Endothelial cell of umbilical vein (primary cell): ENCODE data around the gene TEKTIP1. TPM values are rescaled to one million over a fixed set of nuclear protein-coding genes. Genes with fewer than 3 reads are reported as not detected.

Source experiments
- Bru-seq: library from RNA; stranded (reverse); fragments of 400-500 nt; gene quantifications from one replicate; lab custom pipeline; 2021; lab: Mats Ljungman, UMichigan
- BruChase-seq, 2 experiments: library from RNA; stranded (reverse); fragments of 400-500 nt; gene quantifications; one replicate each; lab custom pipeline; 2021; lab: Mats Ljungman, UMichigan
- BruUV-seq: library from RNA; stranded (reverse); fragments of 400-500 nt; replicated peaks from 2 replicates; lab custom pipeline; 2021; lab: Mats Ljungman, UMichigan
- CTCF ChIA-PET: fragments of 300-600, 350-600 bp; sonication (Branson Sonifier 250); formaldehyde crosslinking; loops from one replicate; lab custom pipeline; 2021; ENCODE audit warnings: antibody characterized with exemption, inconsistent platforms; lab: Charles Lee
- POLR2A ChIA-PET: fragments of 300-600, 350-600 bp; sonication (Branson Sonifier 250); formaldehyde crosslinking; loops from one replicate; lab custom pipeline; 2021; ENCODE audit warnings: antibody characterized with exemption, inconsistent platforms; lab: Charles Lee
- DNase-seq: peaks from one replicate; pipeline ENCODE4 v3.0.0-alpha.2; 2011; ENCODE audit warnings: low read depth, low spot score
- FAIRE-seq: peaks from 2 replicates; lab custom pipeline; 2011; peaks lifted over from hg19 to GRCh38; lab: Jason Lieb, UNC
- H2AFZ ChIP-seq: 2 replicates; pipeline ENCODE4 v1.6.0; 2012; ENCODE audit warnings: low read depth, low read length, control low read depth, inconsistent platforms
- H3K27ac ChIP-seq: 2 replicates; pipeline ENCODE4 v1.5.1; 2011; ENCODE audit warnings: low read depth, mild to moderate bottlenecking, control low read depth, low read length, moderate library complexity; ENCODE audit not compliant: insufficient read depth
- H3K27me3 ChIP-seq, 2 experiments: 2 replicates each; pipeline versions ENCODE4 v1.6.0 to v1.6.1; 2011; ENCODE audit warnings: low read length in 2 of 2, mixed read lengths in 1 of 2; ENCODE audit not compliant: control insufficient read depth in 2 of 2, insufficient read depth in 2 of 2
- H3K36me3 ChIP-seq, 2 experiments: 2 replicates in 1 of 2; 3 replicates in 1 of 2; pipeline ENCODE4 v1.5.1; 2011; ENCODE audit warnings: low read length in 2 of 2, mild to moderate bottlenecking in 1 of 2, moderate library complexity in 1 of 2; ENCODE audit not compliant: control insufficient read depth in 2 of 2, insufficient read depth in 2 of 2; ENCODE audit errors: extremely low read depth in 1 of 2
- H3K4me1 ChIP-seq: 3 replicates; pipeline ENCODE4 v1.5.1; 2011; ENCODE audit warnings: mild to moderate bottlenecking, low read length; ENCODE audit not compliant: control insufficient read depth, insufficient read depth; ENCODE audit errors: extremely low read depth
- H3K4me2 ChIP-seq: 2 replicates; pipeline ENCODE4 v1.6.1; 2011; ENCODE audit warnings: low read length, control low read depth, mixed read lengths; ENCODE audit not compliant: insufficient read depth
- H3K4me3 ChIP-seq, 3 experiments: fragments of 200-600 bp in 1 of 3; sonication (generic), shearing (Covaris generic) in 1 of 3; replicated peaks in 1 of 3; 2 replicates each; pipeline ENCODE4 v1.5.1; 2011 to 2016; ENCODE audit warnings: control low read depth in 3 of 3, low read length in 3 of 3, mild to moderate bottlenecking in 2 of 3, inconsistent platforms in 1 of 3, low read depth in 1 of 3, moderate library complexity in 1 of 3; ENCODE audit not compliant: insufficient read depth in 1 of 3
- H3K79me2 ChIP-seq: 2 replicates; pipeline ENCODE4 v1.6.0; 2012; ENCODE audit warnings: low read length, inconsistent platforms; ENCODE audit not compliant: control insufficient read depth, insufficient read depth
- H3K9ac ChIP-seq: replicated peaks from 2 replicates; pipeline ENCODE3; 2011; ENCODE audit warnings: low read length, control low read depth; ENCODE audit not compliant: insufficient read depth; ENCODE audit errors: extremely low read depth
- H3K9me1 ChIP-seq: replicated peaks from 3 replicates; pipeline ENCODE4 v1.6.0; 2011; ENCODE audit warnings: mild to moderate bottlenecking, low read length; ENCODE audit not compliant: control insufficient read depth, insufficient read depth; ENCODE audit errors: extremely low read depth
- H3K9me3 ChIP-seq: replicated peaks from 2 replicates; pipeline ENCODE4 v1.5.1; 2012; ENCODE audit warnings: low read length, inconsistent platforms; ENCODE audit not compliant: control insufficient read depth, insufficient read depth
- H4K20me1 ChIP-seq: replicated peaks from 2 replicates; pipeline ENCODE3; 2011; ENCODE audit warnings: mild to moderate bottlenecking, low read length; ENCODE audit not compliant: control insufficient read depth, insufficient read depth; ENCODE audit errors: extremely low read depth
- FOS ChIP-seq: IDR thresholded peaks from 2 replicates; pipeline ENCODE4 v1.6.1; 2011; ENCODE audit warnings: mild to moderate bottlenecking, low read length, moderate library complexity, borderline replicate concordance; ENCODE audit not compliant: insufficient read depth
- GATA2 ChIP-seq: IDR thresholded peaks from 2 replicates; pipeline ENCODE4 v1.7.0; 2011; ENCODE audit warnings: low read depth, mild to moderate bottlenecking, moderate library complexity, mixed read lengths, low read length; ENCODE audit not compliant: insufficient read length, insufficient read depth
- MAX ChIP-seq: IDR thresholded peaks from 2 replicates; pipeline ENCODE4 v1.6.1; 2011; ENCODE audit not compliant: insufficient read depth, insufficient read length
- dilution Hi-C: fragments of 300-500 bp; cut with MboI; formaldehyde crosslinking; loops from one replicate; pipeline ENCODE4 v1.15.0; 2019; ENCODE audit warnings: low sequenced_read_pairs; ENCODE audit not compliant: extremely low pct_ligation_motif_present
- intact Hi-C: fragments of 100-400 bp; cut with micrococcal nuclease; formaldehyde crosslinking; loops from one replicate; pipeline ENCODE4 v1.10.0; 2022
- long read RNA-seq: library from polyadenylated mRNA; stranded (forward); transcript quantifications from one replicate; pipeline ENCODE4 v2.0.0, GENCODE V29; 2021
- polyA minus RNA-seq, 3 experiments: library from RNA; depleted of rRNA, polyadenylated mRNA; stranded (reverse); fragments of >200 nt; gene quantifications; 1 replicate in 1 of 3; 2 replicates in 2 of 3; pipeline ENCODE4 v1.2.3, GENCODE V29; 2011
- polyA plus RNA-seq, 4 experiments: library from polyadenylated mRNA; depleted of rRNA in 3 of 4; stranded (reverse) in 3 of 4; unstranded in 1 of 4; fragments of >200 nt; gene quantifications; 2 replicates each; pipeline versions ENCODE4 v1.2.1 to v1.2.3, GENCODE V29; 2011 to 2012; ENCODE audit warnings: missing spikeins in 1 of 4
- total RNA-seq: library from RNA; stranded (reverse); gene quantifications from 2 replicates; pipeline ENCODE4 v1.2.3, GENCODE V29; 2021
- TF ChIP-seq, protein P1 (sequence below), 2 donors: IDR thresholded peaks; 1 replicate in 1 of 2; 2 replicates in 1 of 2; pipeline ENCODE4 v1.5.1; 2011; ENCODE audit warnings: low read length in 2 of 2, mild to moderate bottlenecking in 2 of 2, moderate library complexity in 2 of 2, control low read depth in 1 of 2, inconsistent platforms in 1 of 2, low read depth in 1 of 2; ENCODE audit not compliant: insufficient read depth in 1 of 2; ENCODE audit errors: extremely low read depth in 1 of 2

Gene TEKTIP1
- total RNA-seq = 0.53 and 0.73 TPM in 2 replicates
- not detected in 2 replicates for polyA plus RNA-seq
- polyA plus RNA-seq (2011; cell fraction: cytosol; rRNA removed) = not detected in 2 replicates
- not detected in 2 replicates for polyA plus RNA-seq (2011; cell fraction: nucleus; rRNA removed)
- polyA plus RNA-seq (2012) = 0.83 TPM in 1 of 2 replicates, not detected in the other
- polyA minus RNA-seq = not detected in 2 replicates
- not detected for polyA minus RNA-seq (2011; cell fraction: cytosol; rRNA and poly(A)+ RNA removed)
- not detected in 2 replicates for polyA minus RNA-seq (2011; cell fraction: nucleus; rRNA and poly(A)+ RNA removed)
- Bru-seq, nascent RNA = percentile 30 among the genes with signal in this experiment
- percentile 52 among the genes with signal in this experiment for BruChase-seq, experiment 1, labeled RNA remaining after a 6-hour chase
- percentile 43 among the genes with signal in this experiment for BruChase-seq, experiment 2, labeled RNA remaining after a 2-hour chase
- long read RNA-seq = 0 reads

DNA sequence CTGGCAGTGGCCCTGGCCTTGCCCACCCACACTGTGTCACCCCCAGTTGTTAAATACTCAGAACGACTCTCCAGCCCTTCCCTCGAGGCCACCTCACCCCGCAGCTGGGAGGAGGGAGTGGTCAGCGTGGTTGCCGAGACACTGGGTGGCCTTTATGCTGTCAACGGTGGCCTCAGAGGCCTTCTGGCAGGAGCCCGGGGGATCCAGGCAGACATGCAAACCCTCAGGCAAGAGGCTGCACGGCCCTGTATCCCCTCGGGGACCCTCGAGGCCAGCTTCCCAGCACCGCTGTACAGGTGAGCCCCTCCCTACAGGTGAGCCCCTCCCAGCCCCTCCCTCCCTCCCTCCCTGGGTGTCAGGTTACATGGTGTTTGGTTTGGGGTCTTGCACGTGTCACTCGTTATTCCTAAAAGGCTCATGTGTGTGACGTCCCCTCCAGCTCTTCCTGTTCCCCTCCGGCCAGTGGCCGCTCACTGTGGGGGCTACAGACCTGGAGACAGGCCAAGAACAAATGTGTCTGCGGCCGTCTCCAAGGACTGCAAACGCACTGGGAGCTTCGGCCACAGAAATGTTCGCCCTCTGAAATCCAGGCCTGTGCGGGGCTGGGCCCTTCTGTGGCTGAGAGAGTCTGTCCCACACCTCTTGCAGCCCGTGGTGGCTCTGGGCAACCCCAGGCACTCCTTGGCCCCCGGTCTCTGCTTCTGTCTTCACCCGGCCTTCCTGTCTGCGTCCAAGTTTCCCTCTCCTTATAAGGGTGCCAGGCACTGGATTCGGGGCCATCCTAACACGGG, at the start of gene TEKTIP1:
TEKTIP1 (plus strand) TSS at position 210 of the 791 bp plus-strand sequence; CDS start at position 214, 4 bp downstream.
- H3K9me1 ChIP-seq = no peaks in the 10 kb centered on the region
- no peak within 1 kb of the TSS for H3K4me3 ChIP-seq
- DNase-seq (no peak), FAIRE-seq (no peak)
- POLR2A ChIA-PET = no interaction called here
- H2AFZ ChIP-seq = no peak within 1 kb of the TSS
- no peaks in the 10 kb centered on the region for H3K9me3 ChIP-seq
- H4K20me1 ChIP-seq = no peaks in the 10 kb centered on the region
- H3K27me3 ChIP-seq = no peaks in the 10 kb centered on the region
- H3K4me1 ChIP-seq = no peaks in the 10 kb centered on the region
- TF ChIP-seq MAX (no peak), FOS (no peak), GATA2 (no peak)
- TF ChIP-seq, protein P1, sequence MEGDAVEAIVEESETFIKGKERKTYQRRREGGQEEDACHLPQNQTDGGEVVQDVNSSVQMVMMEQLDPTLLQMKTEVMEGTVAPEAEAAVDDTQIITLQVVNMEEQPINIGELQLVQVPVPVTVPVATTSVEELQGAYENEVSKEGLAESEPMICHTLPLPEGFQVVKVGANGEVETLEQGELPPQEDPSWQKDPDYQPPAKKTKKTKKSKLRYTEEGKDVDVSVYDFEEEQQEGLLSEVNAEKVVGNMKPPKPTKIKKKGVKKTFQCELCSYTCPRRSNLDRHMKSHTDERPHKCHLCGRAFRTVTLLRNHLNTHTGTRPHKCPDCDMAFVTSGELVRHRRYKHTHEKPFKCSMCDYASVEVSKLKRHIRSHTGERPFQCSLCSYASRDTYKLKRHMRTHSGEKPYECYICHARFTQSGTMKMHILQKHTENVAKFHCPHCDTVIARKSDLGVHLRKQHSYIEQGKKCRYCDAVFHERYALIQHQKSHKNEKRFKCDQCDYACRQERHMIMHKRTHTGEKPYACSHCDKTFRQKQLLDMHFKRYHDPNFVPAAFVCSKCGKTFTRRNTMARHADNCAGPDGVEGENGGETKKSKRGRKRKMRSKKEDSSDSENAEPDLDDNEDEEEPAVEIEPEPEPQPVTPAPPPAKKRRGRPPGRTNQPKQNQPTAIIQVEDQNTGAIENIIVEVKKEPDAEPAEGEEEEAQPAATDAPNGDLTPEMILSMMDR (IDR thresholded peaks at IDR 0.05; ENCODE audit: extremely low read depth in 1 of 2, insufficient read depth in 1 of 2, low read depth in 1 of 2, low read length in 2 of 2) = no peak
- no peak within 1 kb of the TSS for H3K9ac ChIP-seq
- dilution Hi-C loops = no loop called here
- no peak within 1 kb of the TSS for H3K27ac ChIP-seq
- no peak within 1 kb of the TSS for H3K4me2 ChIP-seq
- intact Hi-C loops = no loop called here
- CTCF ChIA-PET = interaction anchor here (0.7 to 0.8 kb wide), 2 partner anchors 8 to 234 kb away, joined by 3 read pairs; no protein-coding TSS in a partner anchor
- no peaks in the 10 kb centered on the region for H3K79me2 ChIP-seq
- peaks cover 0 to 15% of the 10 kb centered on the region in 2 experiments for H3K36me3 ChIP-seq
- no TSS peak for BruUV-seq
